Measurements from ENCODE around the gene INTS3.
"Not testable (repeated sequence)": the region's sequence is repeated elsewhere in the genome, so short reads cannot be mapped to it uniquely, and the experiment has no call there.

INTS3 gene

DNA sequence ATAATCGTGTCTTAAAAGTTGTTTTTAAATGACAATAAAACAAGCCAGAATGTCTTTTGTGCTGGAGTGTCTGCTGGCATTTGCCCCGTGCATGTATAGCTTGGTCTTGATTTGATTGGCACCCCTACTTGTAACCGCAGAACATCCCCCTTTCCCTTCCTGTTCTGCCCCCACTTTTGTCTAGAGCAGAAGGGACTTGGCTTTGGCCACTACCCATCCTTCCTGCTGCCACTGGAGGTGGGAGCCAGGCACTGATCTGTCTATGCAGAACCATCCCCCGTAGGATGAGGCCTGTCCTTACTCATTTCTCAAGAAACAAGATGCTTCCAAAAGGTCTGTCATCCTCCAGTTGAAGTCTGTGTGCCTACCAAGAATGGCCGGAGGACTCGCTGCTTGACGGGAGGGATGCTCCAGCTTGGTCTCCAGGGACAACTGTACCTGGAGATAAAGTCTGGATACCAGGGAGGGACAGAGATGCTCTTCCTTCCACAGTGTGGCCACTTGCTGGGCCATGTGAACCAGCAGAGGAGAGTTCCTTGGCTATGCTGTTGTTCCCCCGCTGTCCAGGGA is 46.3 kb downstream of the INTS3 start:
- DNase-seq = peak in 1 of 10 donors; percentile 31
- intact Hi-C loops (cut with DNase I) = loop anchor here (10.0 kb wide), 1 partner anchor 99 kb away; the partner anchor contains the start of genes ILF2 and NPR1

DNA sequence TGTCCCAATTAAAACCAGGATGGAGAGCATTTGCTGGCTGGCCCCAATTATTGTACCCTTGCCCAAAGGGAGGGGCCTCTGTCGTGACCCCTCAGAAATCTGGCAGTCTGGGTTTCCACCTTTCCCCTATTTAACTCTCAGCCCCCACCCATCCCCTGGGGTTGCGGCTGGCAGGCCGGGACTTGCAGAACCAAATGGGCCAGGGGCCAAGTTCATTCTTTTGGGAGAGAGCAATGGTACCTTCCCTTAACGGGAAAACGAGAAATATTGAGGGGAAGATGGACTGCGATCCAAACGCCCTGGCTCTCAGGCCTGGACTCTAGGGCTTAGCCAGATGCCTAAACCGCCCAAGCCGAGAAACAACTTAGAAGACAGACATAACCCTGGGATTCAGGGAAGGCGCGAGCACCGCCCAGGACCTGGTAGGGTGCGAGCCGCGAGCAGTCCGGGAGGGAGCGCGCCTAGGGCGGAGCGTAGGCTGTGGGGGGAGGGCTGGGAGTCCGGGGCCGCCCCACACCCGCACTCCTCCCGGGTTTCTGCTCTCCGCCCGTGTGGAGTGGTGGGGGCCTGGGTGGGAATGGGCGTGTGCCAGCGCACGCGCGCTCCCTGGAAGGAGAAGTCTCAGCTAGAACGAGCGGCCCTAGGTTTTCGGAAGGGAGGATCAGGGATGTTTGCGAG is 47.1 kb downstream of the INTS3 start, which contains the start of gene SLC27A3:
Gene SLC27A3 (plus strand): TSS at position 628 of the 678 bp plus-strand sequence. CDS start 91 bp downstream, outside the sequence.
- intact Hi-C loops (cut with DNase I) = loop anchor here (10.0 kb wide), 1 partner anchor 100 kb away; the partner anchor contains the start of genes ILF2 and NPR1

DNA sequence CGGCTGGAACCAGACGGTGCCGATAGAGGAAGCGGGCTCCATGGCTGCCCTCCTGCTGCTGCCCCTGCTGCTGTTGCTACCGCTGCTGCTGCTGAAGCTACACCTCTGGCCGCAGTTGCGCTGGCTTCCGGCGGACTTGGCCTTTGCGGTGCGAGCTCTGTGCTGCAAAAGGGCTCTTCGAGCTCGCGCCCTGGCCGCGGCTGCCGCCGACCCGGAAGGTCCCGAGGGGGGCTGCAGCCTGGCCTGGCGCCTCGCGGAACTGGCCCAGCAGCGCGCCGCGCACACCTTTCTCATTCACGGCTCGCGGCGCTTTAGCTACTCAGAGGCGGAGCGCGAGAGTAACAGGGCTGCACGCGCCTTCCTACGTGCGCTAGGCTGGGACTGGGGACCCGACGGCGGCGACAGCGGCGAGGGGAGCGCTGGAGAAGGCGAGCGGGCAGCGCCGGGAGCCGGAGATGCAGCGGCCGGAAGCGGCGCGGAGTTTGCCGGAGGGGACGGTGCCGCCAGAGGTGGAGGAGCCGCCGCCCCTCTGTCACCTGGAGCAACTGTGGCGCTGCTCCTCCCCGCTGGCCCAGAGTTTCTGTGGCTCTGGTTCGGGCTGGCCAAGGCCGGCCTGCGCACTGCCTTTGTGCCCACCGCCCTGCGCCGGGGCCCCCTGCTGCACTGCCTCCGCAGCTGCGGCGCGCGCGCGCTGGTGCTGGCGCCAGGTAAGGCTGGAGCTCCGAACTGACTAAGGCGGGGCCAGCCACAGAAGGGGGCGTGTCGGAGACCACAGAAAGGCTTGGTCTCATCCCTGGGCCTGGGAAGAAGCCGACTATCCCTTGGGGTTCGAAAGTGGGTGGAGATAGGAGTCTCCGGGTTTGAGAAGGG is 47.8 kb downstream of the INTS3 start:
- peak in 7 of 10 donors; percentile 28 to 92 (median 54) for DNase-seq
- intact Hi-C loops (cut with DNase I) = loop anchor here (10.0 kb wide), 1 partner anchor 101 kb away; the partner anchor contains the start of genes ILF2 and NPR1

More for the DNA sequence above, 47.1 kb downstream of the INTS3 start, which contains the start of gene SLC27A3:
- DNase-seq = peak; percentile 43 to 96 (median 65)

DNA sequence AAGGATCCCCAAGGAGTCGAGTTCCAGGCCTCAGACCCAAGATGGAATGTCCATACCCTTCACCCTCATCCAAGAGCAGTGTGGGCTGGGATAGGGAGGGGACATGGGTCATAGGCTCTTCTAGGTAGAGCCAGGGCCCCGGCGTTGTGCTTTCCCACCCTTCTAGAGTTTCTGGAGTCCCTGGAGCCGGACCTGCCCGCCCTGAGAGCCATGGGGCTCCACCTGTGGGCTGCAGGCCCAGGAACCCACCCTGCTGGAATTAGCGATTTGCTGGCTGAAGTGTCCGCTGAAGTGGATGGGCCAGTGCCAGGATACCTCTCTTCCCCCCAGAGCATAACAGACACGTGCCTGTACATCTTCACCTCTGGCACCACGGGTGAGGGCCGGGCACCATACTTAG is 48.5 kb downstream of the INTS3 start:
- intact Hi-C loops (cut with DNase I) = loop anchor here (10.0 kb wide), 1 partner anchor 102 kb away; the partner anchor contains the start of genes ILF2 and NPR1
- peak in 2 of 10 donors; percentile 39 to 55 for DNase-seq

DNA sequence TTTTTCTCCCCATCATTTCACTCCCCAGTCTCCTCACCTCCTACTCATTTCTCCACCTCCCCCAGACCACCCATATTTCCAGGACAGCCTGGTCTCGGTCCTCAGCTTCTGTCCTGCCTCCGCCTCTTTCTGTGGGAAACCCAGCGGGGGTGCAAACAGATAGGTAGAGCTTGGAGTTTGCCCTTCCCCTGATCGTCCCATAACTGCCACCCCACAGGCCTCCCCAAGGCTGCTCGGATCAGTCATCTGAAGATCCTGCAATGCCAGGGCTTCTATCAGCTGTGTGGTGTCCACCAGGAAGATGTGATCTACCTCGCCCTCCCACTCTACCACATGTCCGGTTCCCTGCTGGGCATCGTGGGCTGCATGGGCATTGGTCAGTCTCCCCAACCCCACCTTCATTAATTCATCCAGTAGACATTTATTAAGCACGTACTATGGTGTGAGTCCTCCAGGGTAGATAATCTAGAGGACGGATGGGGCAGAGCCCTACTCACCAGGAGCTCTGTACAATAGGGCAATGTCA is 49.1 kb downstream of the INTS3 start:
- intact Hi-C loops (cut with DNase I) = loop anchor here (10.0 kb wide), 1 partner anchor 102 kb away; the partner anchor contains the start of genes ILF2 and NPR1
- peak in 2 of 10 donors; percentile 27 to 44 for DNase-seq

DNA sequence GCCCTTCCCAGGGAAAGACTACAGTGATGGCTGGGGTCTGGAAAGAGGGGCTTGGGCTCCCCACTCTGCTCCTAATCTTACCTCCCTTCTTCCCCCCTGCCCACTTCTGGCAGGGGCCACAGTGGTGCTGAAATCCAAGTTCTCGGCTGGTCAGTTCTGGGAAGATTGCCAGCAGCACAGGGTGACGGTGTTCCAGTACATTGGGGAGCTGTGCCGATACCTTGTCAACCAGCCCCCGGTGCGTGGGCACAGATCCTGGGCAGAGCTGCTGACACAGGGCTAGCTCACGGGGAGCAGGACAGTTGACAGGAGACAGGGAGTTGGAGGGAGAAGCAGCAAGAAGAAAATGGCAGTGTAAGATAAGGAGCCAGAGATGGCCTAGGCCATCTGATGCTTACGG is 49.8 kb downstream of the INTS3 start:
- peak in 3 of 10 donors; percentile 32 to 88 (median 45) for DNase-seq
- intact Hi-C loops (cut with DNase I) = loop anchor here (10.0 kb wide), 1 partner anchor 103 kb away; the partner anchor contains the start of genes ILF2 and NPR1

DNA sequence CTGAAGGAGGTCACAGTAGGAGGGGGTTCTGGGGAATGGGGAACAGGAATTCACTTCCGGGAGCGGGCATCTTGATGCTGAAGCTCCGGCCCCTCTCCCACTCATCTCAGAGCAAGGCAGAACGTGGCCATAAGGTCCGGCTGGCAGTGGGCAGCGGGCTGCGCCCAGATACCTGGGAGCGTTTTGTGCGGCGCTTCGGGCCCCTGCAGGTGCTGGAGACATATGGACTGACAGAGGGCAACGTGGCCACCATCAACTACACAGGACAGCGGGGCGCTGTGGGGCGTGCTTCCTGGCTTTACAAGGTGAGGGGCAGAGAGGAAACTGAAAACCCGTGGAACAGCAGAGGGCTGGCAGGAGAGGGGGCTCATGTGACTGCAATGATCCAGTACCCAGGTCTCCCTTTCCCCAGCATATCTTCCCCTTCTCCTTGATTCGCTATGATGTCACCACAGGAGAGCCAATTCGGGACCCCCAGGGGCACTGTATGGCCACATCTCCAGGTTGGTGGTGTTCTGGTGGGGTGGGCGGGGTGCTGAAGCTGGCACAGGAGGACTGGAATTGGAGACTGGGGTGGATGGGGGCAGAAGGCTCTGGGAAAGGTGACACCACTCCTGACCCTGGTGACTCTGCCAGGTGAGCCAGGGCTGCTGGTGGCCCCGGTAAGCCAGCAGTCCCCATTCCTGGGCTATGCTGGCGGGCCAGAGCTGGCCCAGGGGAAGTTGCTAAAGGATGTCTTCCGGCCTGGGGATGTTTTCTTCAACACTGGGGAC is 50.4 kb downstream of the INTS3 start:
- DNase-seq = peak in 2 of 10 donors; percentile 67 to 70
- intact Hi-C loops (cut with DNase I) = loop anchor here (10.0 kb wide), 1 partner anchor 103 kb away; the partner anchor contains the start of genes ILF2 and NPR1

DNA sequence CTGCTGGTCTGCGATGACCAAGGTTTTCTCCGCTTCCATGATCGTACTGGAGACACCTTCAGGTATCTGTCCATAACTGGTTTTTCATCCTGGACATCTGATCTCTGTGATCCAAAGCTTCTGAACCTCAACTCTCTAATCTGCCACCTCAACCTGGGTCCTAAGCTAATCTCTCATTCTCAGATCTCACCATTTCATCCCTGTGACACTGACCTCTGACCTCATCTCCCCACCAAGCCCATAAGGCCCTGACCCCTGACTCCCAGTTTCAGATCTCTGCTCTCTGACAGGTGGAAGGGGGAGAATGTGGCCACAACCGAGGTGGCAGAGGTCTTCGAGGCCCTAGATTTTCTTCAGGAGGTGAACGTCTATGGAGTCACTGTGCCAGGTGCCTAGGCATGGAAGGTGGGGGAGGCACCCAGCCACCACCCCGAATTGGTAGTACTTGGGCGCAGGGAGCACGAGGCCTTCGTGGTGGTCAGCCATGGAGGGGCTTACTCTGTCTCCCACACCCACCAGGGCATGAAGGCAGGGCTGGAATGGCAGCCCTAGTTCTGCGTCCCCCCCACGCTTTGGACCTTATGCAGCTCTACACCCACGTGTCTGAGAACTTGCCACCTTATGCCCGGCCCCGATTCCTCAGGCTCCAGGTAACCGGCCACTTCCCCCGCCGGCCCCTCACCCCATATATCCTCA is 51.1 kb downstream of the INTS3 start:
- intact Hi-C loops (cut with DNase I) = loop anchor here (10.0 kb wide), 1 partner anchor 104 kb away; the partner anchor contains the start of genes ILF2 and NPR1

DNA sequence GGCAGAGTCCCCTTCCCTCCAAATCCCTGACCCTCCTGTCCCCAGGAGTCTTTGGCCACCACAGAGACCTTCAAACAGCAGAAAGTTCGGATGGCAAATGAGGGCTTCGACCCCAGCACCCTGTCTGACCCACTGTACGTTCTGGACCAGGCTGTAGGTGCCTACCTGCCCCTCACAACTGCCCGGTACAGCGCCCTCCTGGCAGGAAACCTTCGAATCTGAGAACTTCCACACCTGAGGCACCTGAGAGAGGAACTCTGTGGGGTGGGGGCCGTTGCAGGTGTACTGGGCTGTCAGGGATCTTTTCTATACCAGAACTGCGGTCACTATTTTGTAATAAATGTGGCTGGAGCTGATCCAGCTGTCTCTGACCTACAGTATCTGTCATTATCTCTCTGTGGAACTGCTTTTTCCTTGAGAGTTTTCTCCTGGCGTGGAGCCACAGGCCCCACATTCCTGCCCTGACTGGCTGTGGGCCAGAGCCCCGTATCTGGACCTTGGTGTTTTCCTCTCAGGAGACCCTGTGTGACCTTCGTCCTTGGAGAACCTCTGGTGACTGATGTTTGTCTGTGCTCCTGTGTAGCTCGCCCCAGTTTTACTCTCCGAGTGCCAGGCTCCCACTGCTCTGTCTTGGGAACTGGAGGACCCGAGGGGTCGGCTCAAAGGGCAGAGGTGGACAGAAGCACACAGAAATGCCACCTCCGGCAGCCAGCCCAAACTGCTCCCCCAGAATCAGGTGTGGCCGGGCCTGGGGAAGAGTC is 52.1 kb downstream of the INTS3 start:
- DNase-seq = peak in 1 of 10 donors; percentile 39
- intact Hi-C loops (cut with DNase I) = loop anchor here (10.0 kb wide), 1 partner anchor 105 kb away; the partner anchor contains the start of genes ILF2 and NPR1

More for the DNA sequence above, 51.1 kb downstream of the INTS3 start:
- peak in 1 of 10 donors; percentile 49 for DNase-seq

DNA sequence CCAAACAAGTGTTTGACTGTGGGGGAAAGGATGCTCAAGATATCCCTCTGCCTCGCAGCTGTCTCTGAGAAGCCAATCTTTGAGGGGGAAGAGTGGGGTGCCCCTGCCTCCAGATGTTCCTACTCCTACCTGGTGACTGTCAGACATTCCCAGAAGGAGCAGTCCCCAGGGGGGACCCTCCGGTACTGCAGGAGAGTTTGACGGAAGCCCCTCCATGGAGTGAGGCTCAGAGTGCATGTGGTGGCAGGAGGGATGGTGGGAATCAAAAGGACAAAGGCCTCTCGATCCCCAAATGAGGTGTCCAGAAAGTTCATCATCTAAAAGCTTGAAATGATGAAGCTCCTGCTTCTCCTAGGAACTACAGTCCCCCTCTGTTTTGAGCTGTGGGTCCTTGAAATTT is 52.7 kb downstream of the INTS3 start:
- DNase-seq = no peak

DNA sequence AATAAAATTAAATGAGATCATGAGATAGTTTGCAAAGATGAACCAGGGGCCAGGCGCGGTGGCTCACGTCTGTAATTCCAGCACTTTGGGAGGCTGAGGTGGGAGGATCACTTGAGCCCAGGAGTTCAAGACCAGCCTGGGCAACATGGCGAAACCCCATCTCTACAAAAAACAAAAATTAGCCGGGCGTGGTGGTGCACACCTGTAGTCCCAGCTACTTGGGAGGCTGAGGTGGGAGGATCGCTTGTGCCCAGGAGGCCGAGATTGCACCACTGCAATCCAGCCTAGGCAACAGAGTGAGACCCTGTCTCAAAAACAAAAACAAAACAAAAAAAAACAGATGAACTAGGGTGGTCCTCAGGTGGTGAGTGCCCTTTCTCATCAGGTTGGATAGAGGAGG is 54.8 kb downstream of the INTS3 start:
- DNase-seq; intact Hi-C loops (cut with DNase I): not testable (repeated sequence)

More for the DNA sequence above, 52.7 kb downstream of the INTS3 start:
- intact Hi-C loops (cut with DNase I) = no loop called here

DNA sequence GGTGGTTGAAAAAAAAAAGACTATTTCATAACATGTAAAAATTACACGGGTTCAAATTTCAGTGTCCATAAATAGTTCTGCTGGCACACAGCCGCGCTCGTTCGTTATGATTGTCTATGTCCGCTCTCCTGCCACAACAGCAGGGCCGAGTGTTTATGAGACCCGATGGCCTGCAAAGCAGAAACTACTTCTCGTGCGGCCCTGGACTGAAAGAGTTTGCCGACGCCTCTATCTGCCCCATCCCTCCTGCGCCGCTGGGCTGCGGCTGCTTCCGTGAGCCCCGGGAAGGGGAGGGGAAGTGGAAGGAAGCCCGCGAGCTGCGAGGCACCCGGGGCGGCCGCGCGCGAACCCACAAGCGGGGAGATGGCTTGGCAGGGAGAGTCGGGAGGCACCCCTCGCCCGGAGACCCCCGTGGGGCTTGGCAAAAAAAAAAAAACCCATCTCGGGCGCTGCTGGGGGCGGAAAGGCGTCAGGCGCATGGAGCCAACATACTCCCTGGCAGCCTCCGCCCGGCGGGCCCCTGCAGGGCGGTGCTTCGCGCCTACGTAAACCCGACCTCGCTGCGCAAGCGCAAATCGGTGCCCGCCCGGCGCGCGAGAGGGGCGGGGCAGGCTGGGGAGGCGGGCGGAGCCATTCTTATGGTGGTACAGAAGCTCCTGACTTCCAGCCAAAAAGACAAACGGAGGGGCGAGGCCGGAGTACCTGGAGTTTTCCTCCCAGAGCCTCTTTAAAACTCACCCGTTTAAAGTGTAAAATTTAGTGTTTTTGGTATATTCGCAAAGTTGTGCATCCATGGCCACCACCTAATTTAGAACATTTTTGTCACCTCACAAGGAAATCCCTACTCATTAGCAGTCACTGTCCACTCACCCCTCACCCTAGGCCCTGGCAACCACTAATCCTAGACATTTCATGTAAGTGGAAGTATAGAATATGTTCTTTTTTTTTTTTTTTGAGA is 55.7 kb downstream of the INTS3 start:
- intact Hi-C loops (cut with DNase I) = no loop called here
- DNase-seq = peak; percentile 84 to 99 (median 88)

DNA sequence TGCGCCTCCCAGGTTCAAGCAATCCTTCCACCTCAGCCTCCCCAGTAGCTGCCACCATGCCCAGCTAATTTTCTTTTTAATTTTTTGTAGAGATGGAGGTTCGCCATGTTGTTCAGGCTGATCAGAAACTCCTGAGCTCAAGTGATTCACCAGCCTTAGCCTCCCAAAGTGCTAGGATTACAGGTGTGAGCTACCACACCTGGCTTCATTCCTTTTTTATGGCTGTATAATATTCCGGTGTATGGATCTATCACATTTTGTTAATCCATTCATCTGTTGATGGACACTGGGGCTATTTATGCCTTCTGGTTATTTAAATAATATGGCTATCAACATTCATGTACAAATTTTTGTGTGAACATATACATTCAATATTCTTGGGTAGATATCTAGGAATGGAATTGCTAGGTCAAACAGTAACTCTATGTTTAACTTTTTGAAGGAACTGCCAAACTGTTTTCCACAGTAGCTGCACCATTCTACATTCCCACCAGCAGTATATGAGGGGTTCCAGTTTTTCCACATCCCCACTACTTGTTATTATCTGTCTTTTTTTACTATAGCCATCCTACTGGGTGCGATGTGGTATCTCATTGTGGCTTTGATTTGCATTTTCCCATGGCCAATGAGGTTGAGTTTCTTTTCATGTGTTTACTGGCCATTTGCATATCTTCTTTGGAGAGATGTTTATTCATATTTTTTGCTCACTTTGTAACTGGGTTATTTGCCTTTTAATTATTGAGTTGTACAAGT is 58.4 kb downstream of the INTS3 start:
- peak in 1 of 10 donors; percentile 35 for DNase-seq

DNA sequence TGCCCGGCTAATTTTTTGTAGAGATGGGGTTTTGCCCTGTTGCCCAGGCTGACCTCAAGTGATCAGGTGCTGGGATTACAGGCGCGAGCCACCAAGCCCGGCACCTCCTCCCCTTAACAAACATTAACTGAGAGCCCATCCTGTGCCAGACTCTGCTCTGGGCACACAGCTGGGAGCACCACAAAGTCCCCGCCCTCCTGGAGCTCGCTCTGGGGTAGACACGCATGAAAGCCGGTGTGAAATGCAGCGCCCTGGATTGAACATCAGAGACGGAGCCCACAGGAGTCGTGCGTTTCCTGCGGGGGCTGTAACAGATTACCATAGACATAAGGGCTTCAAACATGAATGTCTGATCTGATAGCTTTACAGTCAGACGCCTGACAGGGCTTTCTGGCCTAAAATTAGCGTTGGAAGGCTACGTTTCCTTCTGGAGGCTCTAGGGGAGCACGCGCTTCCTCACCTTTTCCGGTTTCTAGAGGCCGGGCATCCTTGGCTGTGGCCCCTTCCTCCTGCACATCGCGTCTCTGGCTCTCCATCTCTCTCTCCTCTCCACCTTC is 61.7 kb downstream of the INTS3 start:
- intact Hi-C loops (cut with DNase I) = no loop called here
- DNase-seq = peak in 1 of 10 donors; percentile 84

More for the DNA sequence above, 58.4 kb downstream of the INTS3 start:
- intact Hi-C loops (cut with DNase I) = no loop called here

DNA sequence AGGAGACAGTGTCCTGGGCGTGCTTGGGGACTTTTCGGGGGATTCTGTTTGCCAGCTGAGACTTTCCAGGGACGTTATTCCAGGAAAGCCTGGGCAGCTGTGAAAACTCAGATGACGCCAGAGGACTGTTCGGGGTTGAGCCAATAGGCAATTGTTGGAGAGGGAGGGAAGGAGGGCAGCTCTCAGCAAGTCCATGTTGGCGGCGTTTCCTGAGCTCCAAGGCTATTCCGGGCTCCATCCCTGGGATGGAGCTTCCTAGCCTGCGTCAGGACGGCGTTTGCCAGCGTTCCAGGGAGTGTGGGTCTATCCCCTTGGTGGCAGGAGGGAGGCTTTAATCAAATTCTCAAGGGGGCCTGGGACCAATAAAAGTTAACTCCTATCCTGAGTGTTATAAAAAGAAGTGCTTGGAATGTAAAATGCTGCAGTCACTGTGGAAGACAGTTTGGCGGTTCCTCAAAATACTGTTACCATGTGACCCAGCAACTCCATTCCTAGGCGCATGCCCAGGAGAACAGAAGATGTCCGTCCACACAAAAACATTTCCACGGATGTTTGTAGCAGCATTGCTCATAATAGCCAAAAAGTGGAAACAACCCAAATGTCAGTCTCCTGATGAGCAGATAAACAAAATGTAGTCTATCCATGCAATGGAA is 62.6 kb downstream of the INTS3 start:
- DNase-seq = peak; percentile 58 to 95 (median 75)
- intact Hi-C loops (cut with DNase I) = no loop called here
